Astrocyte of the spinal cord (primary cell): Measurements from ENCODE around the gene KIRREL2.
A peak's percentile ranks its signal among the peaks of the same experiment; 100 is the strongest.

Experiments used
- DNase-seq: peaks from one replicate; pipeline ENCODE4 v3.0.0; 2011; ENCODE audit warnings: low read depth, low spot score
- H3K4me3 ChIP-seq: 2 replicates; pipeline ENCODE4 v1.5.1; 2011; ENCODE audit warnings: low read depth, mild to moderate bottlenecking, low read length, moderate library complexity
- CTCF ChIP-seq: IDR thresholded peaks from 2 replicates; pipeline ENCODE4 v1.5.1; 2012; ENCODE audit warnings: low read depth, mild to moderate bottlenecking, low read length, inconsistent platforms
- in situ Hi-C: cut with HindIII; loops from 2 replicates; pipeline ENCODE4 v1.10.0; 2017; ENCODE audit warnings: low sequenced_read_pairs

Gene KIRREL2

GRCh38 chr19:35856546-35857149 is at the start of gene KIRREL2:
KIRREL2 (plus strand) TSS chr19:35856911; CDS start chr19:35857120, 209 bp downstream.
- no peak for TF ChIP-seq CTCF
- peak within 1 kb of the TSS; percentile 29 for H3K4me3 ChIP-seq
- in situ Hi-C loops: no loop called here
- DNase-seq: no peak

- TF ChIP-seq CTCF: no peak
- in situ Hi-C loops: no loop called here
- no peak for DNase-seq
- H3K4me3 ChIP-seq: no peak overlapping the region
Measured at GRCh38 chr19:35807633-35808032, 49.1 kb upstream of the KIRREL2 start.

GRCh38 chr19:35811317-35812219 is 45.1 kb upstream of the KIRREL2 start:
- in situ Hi-C loops: no loop called here
- H3K4me3 ChIP-seq: no peak overlapping the region
- DNase-seq: no peak
- TF ChIP-seq CTCF: no peak

- in situ Hi-C loops: no loop called here
- no peak for TF ChIP-seq CTCF
- no peak for DNase-seq
- no peak within 1 kb of the TSS for H3K4me3 ChIP-seq
Measured at GRCh38 chr19:35812220-35813042, 44.3 kb upstream of the KIRREL2 start, which contains the start of gene PRODH2. PRODH2 (minus strand) TSS chr19:35812845; CDS start chr19:35812805, 40 bp downstream.

- in situ Hi-C loops: no loop called here
- TF ChIP-seq CTCF: no peak
- DNase-seq: no peak
- H3K4me3 ChIP-seq: no peak overlapping the region
Measured at GRCh38 chr19:35813043-35813890, 43.4 kb upstream of the KIRREL2 start.
